Measurements from ENCODE around the gene PARL.

Gene PARL

GRCh38 chr3:183845608-183846288, 38.9 kb downstream of the PARL start:
- DNase-seq: peak; percentile 71

- no peak for DNase-seq
These were observed 39.6 kb downstream of the PARL start for GRCh38 chr3:183845090-183845489.

- DNase-seq: peak; percentile 85
These were observed 40.1 kb downstream of the PARL start for GRCh38 chr3:183844606-183845005.

- no peak for DNase-seq
These were observed 44.9 kb downstream of the PARL start for GRCh38 chr3:183839751-183840150.

- no peak for DNase-seq
These were observed 46.8 kb downstream of the PARL start for GRCh38 chr3:183837894-183838293.

GRCh38 chr3:183837390-183837789, 47.3 kb downstream of the PARL start:
- no peak for DNase-seq

- no peak for DNase-seq
These were observed 51.2 kb downstream of the PARL start for GRCh38 chr3:183833516-183833915.

- no peak for DNase-seq
These were observed 54.5 kb downstream of the PARL start for GRCh38 chr3:183830187-183830586.

GRCh38 chr3:183829466-183829865, 55.2 kb downstream of the PARL start:
- DNase-seq: no peak

GRCh38 chr3:183828538-183828870, 56.2 kb downstream of the PARL start:
- no peak for DNase-seq

GRCh38 chr3:183827809-183828537, 56.7 kb downstream of the PARL start:
- no peak for DNase-seq

- DNase-seq: no peak
These were observed 58.0 kb downstream of the PARL start for GRCh38 chr3:183826448-183827250.

- peak; percentile 58 for DNase-seq
These were observed 59.1 kb downstream of the PARL start, which contains the start of gene MAP6D1 for GRCh38 chr3:183825456-183826161. MAP6D1 (minus strand) TSS chr3:183825577; CDS start chr3:183825547, 30 bp downstream.

GRCh38 chr3:183824761-183825455, 59.8 kb downstream of the PARL start:
- DNase-seq: no peak

GRCh38 chr3:183823963-183824362, 60.7 kb downstream of the PARL start:
- no peak for DNase-seq

GRCh38 chr3:183822631-183823030, 62.0 kb downstream of the PARL start:
- no peak for DNase-seq

GRCh38 chr3:183819831-183820230, 64.8 kb downstream of the PARL start:
- no peak for DNase-seq

- DNase-seq: no peak
These were observed 65.7 kb downstream of the PARL start for GRCh38 chr3:183818706-183819624.

GRCh38 chr3:183818041-183818620, 66.5 kb downstream of the PARL start:
- no peak for DNase-seq

- no peak for DNase-seq
These were observed 67.0 kb downstream of the PARL start for GRCh38 chr3:183817639-183818038.
